DOHH2 (cell line): ENCODE measurements around the gene AIM2.
"Not testable (repeated sequence)": the region's sequence is repeated elsewhere in the genome, so short reads cannot be mapped to it uniquely, and the experiment has no call there.

Experiments used
- H3F3A ChIP-seq: fragments of 200-600 bp; sonication (generic), shearing (Covaris generic); 2 replicates; pipeline ENCODE4 v1.6.0; 2016; ENCODE audit warnings: antibody characterized with exemption, mild to moderate bottlenecking; ENCODE audit not compliant: control insufficient read depth, insufficient read depth
- H3K27ac ChIP-seq: fragments of 200-600 bp; sonication (generic); 2 replicates; pipeline ENCODE4 v1.5.1; 2014; ENCODE audit warnings: low read depth, mild to moderate bottlenecking, low read length, moderate library complexity
- H3K27me3 ChIP-seq: fragments of 200-600 bp; sonication (generic); 2 replicates; pipeline ENCODE4 v1.6.1; 2014; ENCODE audit warnings: mild to moderate bottlenecking, low read length, mixed read lengths; ENCODE audit not compliant: control insufficient read depth
- H3K36me3 ChIP-seq: fragments of 200-600 bp; sonication (generic); 2 replicates; pipeline ENCODE4 v1.6.1; 2014; ENCODE audit warnings: mild to moderate bottlenecking, low read length, moderate library complexity, mixed read lengths; ENCODE audit not compliant: control insufficient read depth
- H3K4me1 ChIP-seq: fragments of 200-600 bp; sonication (generic); 2 replicates; pipeline ENCODE4 v1.6.1; 2014; ENCODE audit warnings: mild to moderate bottlenecking, low read length, mixed read lengths; ENCODE audit not compliant: control insufficient read depth
- H3K4me2 ChIP-seq: fragments of 200-600 bp; sonication (generic); 2 replicates; pipeline ENCODE4 v1.6.0; 2014; ENCODE audit warnings: mild to moderate bottlenecking, low read length, moderate library complexity
- H3K4me3 ChIP-seq: fragments of 200-600 bp; sonication (generic); 2 replicates; pipeline ENCODE4 v1.5.1; 2014; ENCODE audit warnings: mild to moderate bottlenecking, low read length, mixed read lengths
- H3K79me2 ChIP-seq: fragments of 200-600 bp; sonication (generic); 2 replicates; pipeline ENCODE4 v1.6.1; 2014; ENCODE audit warnings: mild to moderate bottlenecking, low read length, mixed read lengths; ENCODE audit not compliant: control insufficient read depth
- H3K9me2 ChIP-seq: fragments of 200-600 bp; sonication (generic); replicated peaks from 2 replicates; pipeline ENCODE4 v1.6.1; 2014; ENCODE audit warnings: mild to moderate bottlenecking, low read length, mixed read lengths; ENCODE audit not compliant: control insufficient read depth
- H3K9me3 ChIP-seq: fragments of 200-600 bp; sonication (generic); 2 replicates; pipeline ENCODE4 v1.6.1; 2014; ENCODE audit warnings: antibody characterized with exemption, low read length, mixed read lengths; ENCODE audit not compliant: control insufficient read depth, insufficient read depth
- H4K20me1 ChIP-seq: fragments of 200-600 bp; sonication (generic); 2 replicates; pipeline ENCODE4 v1.6.0; 2014; ENCODE audit warnings: low read depth, mild to moderate bottlenecking, antibody characterized with exemption, low read length, moderate library complexity; ENCODE audit not compliant: control insufficient read depth, insufficient read depth
- EZH2phosphoT487 ChIP-seq: fragments of 200-600 bp; sonication (generic); IDR thresholded peaks from 2 replicates; pipeline ENCODE4 v1.6.1; 2017; ENCODE audit warnings: borderline replicate concordance, mild to moderate bottlenecking, antibody characterized with exemption, low read length, moderate library complexity, mixed read lengths
- TF ChIP-seq, protein P1 (sequence below): fragments of 200-600 bp; sonication (generic); IDR thresholded peaks from one replicate; pipeline ENCODE4 v1.5.1; 2014; ENCODE audit warnings: antibody characterized with exemption, mild to moderate bottlenecking, low read depth, low read length; ENCODE audit not compliant: poor library complexity, severe bottlenecking

Gene AIM2

DNA sequence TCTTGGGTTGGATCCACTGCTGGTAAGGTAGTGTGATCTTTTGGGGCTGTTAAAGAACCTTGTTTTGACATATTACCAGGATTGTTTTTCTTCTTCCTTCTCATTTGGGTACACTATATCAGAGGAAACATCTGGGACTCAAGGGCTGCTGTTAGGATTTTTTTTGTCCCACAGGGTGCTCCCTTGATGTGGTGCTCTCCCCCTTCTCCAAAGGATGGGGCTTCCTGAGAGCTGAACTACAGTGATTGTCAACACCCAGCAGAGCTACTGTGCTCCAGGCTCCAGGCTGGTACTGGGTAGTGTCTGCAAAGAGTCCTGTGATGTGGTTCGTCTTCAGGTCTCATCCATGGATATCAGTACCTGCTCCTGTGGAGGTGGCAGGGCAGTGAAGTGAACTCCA, 46.3 kb downstream of the AIM2 start:
- peaks cover 100% of the 10 kb centered on the region for H3K36me3 ChIP-seq
- H3K27ac ChIP-seq, result no peak overlapping the region
- TF ChIP-seq, protein P1, sequence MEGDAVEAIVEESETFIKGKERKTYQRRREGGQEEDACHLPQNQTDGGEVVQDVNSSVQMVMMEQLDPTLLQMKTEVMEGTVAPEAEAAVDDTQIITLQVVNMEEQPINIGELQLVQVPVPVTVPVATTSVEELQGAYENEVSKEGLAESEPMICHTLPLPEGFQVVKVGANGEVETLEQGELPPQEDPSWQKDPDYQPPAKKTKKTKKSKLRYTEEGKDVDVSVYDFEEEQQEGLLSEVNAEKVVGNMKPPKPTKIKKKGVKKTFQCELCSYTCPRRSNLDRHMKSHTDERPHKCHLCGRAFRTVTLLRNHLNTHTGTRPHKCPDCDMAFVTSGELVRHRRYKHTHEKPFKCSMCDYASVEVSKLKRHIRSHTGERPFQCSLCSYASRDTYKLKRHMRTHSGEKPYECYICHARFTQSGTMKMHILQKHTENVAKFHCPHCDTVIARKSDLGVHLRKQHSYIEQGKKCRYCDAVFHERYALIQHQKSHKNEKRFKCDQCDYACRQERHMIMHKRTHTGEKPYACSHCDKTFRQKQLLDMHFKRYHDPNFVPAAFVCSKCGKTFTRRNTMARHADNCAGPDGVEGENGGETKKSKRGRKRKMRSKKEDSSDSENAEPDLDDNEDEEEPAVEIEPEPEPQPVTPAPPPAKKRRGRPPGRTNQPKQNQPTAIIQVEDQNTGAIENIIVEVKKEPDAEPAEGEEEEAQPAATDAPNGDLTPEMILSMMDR, result no peak
- TF ChIP-seq EZH2phosphoT487, result no peak
- H3K4me2 ChIP-seq, result no peak overlapping the region
- peaks cover 93% of the 10 kb centered on the region for H3K79me2 ChIP-seq
- peaks cover 15% of the 10 kb centered on the region for H3K4me1 ChIP-seq
- H3F3A ChIP-seq, result no peaks in the 10 kb centered on the region
- H3K9me2 ChIP-seq, result no peaks in the 10 kb centered on the region
- no peaks in the 10 kb centered on the region for H3K27me3 ChIP-seq
- H3K4me3 ChIP-seq, result no peak overlapping the region
- no peaks in the 10 kb centered on the region for H3K9me3 ChIP-seq
- H4K20me1 ChIP-seq, result peaks cover 41% of the 10 kb centered on the region

DNA sequence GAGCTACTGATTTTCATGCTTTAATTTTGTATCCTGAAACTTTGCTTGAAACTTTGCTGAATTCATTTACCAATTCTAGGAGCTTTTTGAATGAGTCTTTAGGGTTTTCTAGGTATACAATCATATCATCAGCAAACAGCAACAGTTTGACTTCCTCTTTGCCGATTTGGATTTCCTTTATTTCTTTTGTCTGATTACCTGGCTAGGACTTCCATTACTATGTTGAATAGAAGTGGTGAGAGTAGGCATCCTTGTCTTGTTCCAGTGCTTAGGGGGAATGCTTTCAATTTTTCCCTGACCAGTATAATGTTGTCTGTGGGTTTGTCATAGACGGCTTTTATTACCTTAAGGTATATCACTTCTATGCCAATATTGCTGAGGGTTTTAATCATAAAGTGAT, 49.7 kb downstream of the AIM2 start:
- H3K9me3 ChIP-seq, H3K27ac ChIP-seq, H3K27me3 ChIP-seq, H3K4me3 ChIP-seq, H3K9me2 ChIP-seq, H3F3A ChIP-seq: not testable (repeated sequence)
- Histone ChIP-seq H3K4me2 (peak overlapping the region; percentile 17; the same call in 1 of the 2 replicates), H3K36me3 (peaks cover 98% of the 10 kb centered on the region), H3K4me1 (peaks cover 25% of the 10 kb centered on the region), H3K79me2 (peaks cover 99% of the 10 kb centered on the region), H4K20me1 (peaks cover 52% of the 10 kb centered on the region)

DNA sequence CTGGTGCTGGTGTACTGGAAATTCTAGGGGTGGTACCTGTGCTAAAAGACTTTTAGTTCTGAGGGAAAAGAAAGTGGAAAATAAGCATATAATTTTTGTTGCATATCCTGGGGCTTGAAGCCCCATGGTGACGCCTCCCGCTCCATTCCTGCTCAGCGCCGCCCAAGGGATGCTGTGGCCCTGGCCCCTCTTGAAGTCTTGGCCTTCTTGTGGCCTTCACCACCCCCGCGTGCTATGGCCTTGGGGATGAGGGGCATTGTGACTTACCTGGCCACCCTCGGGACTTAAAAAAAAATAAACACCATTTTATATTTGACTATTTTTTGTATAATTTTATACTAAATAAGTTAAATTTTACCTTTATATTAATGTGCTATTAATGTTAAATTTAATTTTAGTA, 51.5 kb downstream of the AIM2 start:
- TF ChIP-seq, protein P1, result no peak
- no peak for TF ChIP-seq EZH2phosphoT487
- peaks cover 4% of the 10 kb centered on the region; the same call in 1 of the 2 replicates for H3F3A ChIP-seq
- H3K27me3 ChIP-seq, result no peaks in the 10 kb centered on the region
- no peak overlapping the region for H3K4me2 ChIP-seq
- H3K79me2 ChIP-seq, result peaks cover 99% of the 10 kb centered on the region
- peaks cover 44% of the 10 kb centered on the region for H4K20me1 ChIP-seq
- H3K27ac ChIP-seq, result no peak overlapping the region
- peaks cover 27% of the 10 kb centered on the region for H3K4me1 ChIP-seq
- H3K4me3 ChIP-seq, result no peak overlapping the region
- H3K9me2 ChIP-seq, result no peaks in the 10 kb centered on the region
- peaks cover 98% of the 10 kb centered on the region for H3K36me3 ChIP-seq
- no peaks in the 10 kb centered on the region for H3K9me3 ChIP-seq

DNA sequence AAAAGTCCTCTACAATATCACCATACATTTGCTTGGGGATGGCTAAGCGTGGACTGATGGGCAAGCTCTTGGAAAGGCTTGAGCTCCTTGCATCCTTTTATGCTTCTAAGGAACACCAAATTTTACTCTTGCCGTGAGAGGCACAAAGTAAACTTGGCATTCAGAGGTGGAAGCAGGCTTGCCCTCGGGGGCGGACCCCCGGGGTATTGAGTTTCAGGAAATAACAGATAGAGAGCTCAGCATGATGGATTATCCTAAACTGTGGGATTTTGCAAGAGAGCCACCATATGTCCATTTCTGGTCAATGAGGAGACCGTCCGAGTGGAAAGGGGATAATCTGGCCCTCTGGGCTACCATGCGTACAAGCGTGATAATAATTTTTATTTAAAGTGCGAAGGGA, 52.8 kb downstream of the AIM2 start:
- Histone ChIP-seq H3K9me3 (no peaks in the 10 kb centered on the region), H3K4me1 (peaks cover 30% of the 10 kb centered on the region), H3F3A (peaks cover 7% of the 10 kb centered on the region), H3K79me2 (peaks cover 99% of the 10 kb centered on the region), H3K27me3 (no peaks in the 10 kb centered on the region), H3K36me3 (peaks cover 98% of the 10 kb centered on the region), H4K20me1 (peaks cover 35% of the 10 kb centered on the region), H3K4me2 (no peak overlapping the region), H3K9me2 (no peaks in the 10 kb centered on the region), H3K4me3 (no peak overlapping the region), H3K27ac (no peak overlapping the region)
- TF ChIP-seq, protein P1, result no peak
- no peak for TF ChIP-seq EZH2phosphoT487
